GM23248 (cell line): Measurements from ENCODE around the gene ZNF750.

Experiments used
- EZH2 ChIP-seq: fragments of 200-600 bp; sonication (generic); IDR thresholded peaks from 2 replicates; pipeline ENCODE4 v1.6.1; 2018; ENCODE audit warnings: antibody characterized with exemption, mild to moderate bottlenecking; ENCODE audit not compliant: insufficient read depth, poor library complexity, severe bottlenecking
- EZH2phosphoT487 ChIP-seq: fragments of 200-600 bp; sonication (generic); IDR thresholded peaks from 2 replicates; pipeline ENCODE4 v1.6.1; 2018; ENCODE audit warnings: antibody characterized with exemption, moderate library complexity, mild to moderate bottlenecking, low read depth; ENCODE audit not compliant: insufficient read depth

- TF ChIP-seq EZH2 (no peak), EZH2phosphoT487 (no peak)
These were observed 18.3 kb downstream of the ZNF750 start for GRCh38 chr17:82821554-82821953.
